SW480 (cell line): ENCODE measurements around the gene PPP1R3C.

Experiments used
- DNase-seq: peaks from one replicate; pipeline ENCODE4 v3.0.0-alpha.2; 2016; ENCODE audit warnings: low spot score

PPP1R3C gene

DNA sequence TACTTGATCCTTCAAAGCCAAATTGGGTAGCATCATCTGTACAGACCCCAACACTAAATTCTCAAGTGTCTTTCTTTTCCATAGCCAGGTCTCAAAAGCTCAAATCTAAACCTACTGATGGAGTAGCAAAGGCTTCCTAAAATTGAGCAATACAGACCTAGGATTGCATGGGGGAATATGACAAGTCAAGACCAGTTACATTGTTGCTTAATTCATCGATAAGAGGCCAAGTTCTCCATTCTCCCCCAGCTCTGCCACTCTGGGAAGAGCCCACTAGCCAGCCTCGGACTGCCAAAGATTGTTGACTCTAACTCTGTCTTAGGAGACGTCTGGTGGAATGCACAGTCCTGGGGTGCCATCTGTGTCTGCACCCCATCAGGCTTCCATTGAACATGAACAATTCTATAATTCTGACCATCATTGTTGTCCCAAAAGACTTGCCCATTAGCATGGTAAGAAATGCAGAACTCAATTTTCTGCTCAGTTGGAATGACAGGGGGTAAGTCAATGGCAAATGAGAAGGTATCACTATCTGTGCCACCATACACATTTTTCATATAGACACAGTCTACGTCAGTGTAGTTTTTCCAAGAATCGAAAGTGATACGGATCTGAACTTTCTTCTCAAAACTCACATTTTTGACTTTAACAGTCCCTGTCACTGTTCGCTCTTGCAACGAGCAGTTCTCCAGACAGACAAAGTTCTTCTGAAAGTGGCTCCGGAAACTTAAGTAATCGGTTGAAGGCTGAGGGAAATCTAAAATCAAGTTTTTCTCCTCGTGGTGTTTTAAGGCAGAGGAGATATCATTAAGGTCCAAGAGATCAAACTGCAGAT is 2.9 kb downstream of the PPP1R3C start:
- DNase-seq: no peak

DNA sequence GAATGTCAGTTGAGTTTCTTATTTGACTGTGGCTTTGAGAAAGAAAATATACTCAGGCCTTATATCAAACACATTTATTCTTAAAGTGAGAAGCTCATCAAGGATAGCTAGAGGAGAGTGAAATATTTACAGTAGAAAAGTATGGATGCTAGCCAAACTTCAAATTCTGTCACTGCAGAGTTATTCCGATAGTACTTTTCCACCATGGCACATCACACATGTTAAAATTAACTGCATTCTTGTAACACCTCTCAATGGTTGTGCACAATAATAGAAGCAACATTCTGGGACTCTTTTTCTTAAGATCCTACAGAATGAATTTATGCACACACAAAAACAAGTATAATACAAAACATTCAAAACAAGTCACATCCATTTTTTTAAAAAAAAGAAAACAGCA is 4.5 kb downstream of the PPP1R3C start:
- DNase-seq: no peak

DNA sequence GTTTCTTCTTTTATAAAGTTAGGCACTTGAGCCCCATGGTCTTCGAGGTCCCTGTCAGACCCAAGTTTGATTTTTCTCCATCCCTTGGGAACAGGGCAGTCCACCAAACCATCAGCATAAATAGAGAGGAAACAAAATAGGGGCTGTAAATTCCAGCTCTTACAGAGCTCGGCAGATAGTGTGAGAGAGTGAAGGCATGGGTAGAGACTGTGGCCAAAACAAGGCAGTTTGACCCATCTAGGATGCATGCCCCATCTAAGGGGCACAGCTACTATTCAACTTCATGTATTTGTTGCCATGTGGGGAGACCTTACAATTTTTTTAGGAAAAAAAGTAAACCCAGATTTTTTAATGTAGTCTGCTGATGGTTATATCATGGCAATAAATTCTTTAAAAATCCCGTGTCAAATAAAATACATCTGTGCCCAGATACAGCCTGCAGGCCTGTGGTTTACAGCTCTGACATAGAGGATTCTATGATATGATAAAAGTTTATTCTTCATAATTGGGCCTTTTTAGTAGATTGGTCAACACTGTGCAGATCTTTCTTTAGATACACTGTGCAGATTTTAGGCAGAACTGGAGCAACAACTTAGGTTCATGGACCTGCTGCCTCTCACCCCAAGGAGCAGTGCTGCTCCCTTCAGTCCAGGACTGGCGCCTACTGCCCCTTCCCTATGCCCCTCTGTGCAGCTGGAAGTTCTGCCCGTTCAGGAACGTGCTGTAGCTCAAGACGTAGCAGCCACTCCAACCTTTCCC is 5.3 kb downstream of the PPP1R3C start:
- no peak for DNase-seq

DNA sequence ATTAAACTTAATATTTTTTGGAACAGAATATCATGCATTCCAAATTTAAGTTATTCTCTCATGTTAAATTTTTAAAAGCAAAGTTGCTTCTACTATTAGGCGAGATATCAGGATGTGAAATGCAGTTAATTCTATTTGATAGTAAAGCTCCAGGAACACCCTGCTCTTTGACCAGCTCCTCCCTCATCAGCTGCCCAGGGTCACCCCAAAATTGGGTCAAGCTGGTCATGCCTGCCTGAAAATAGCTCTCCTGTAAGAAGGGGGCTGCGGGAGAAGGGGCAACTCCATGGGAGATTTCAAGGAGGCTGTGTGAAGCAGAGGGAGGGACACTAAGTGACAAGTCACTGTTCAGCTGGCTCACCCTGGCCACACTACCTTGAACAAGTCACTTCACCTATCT is 5.9 kb downstream of the PPP1R3C start:
- DNase-seq: no peak

DNA sequence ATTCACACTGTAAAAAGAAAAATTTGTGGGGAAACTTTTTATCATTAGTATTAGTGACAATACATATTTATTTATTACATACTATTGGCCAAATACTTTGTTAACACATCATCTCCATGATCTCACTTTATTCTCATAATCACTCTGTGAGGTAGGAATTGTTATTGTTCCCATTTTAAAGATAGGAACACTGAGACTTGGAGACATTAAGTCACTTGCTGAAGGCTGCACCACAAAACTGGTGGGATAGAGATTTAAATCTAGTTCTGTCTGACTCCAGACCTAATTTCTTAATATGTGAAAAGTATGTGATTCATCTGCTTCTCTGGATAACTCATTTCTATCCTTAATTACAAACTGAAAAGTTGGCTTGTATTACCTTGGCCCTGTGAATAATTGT is 8.2 kb downstream of the PPP1R3C start:
- DNase-seq: no peak

DNA sequence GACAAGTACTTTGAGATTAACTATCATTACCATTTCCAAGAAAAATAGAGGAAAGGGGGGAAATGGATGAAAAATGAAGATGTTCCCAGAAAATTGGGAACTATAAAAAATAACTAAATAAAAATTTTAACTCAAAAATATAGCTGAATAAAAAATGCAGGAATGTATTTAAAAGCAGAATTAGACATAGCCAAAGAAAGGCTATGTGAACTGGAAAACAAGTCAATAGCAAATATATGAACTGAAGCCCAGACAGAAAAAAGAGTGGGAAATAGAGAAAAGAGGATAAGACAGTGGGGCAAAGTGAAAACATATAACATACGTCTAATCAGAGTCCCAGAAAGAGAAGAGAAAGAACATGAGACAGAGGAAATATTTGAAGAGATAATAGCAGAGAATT is 10.3 kb downstream of the PPP1R3C start:
- DNase-seq: no peak

DNA sequence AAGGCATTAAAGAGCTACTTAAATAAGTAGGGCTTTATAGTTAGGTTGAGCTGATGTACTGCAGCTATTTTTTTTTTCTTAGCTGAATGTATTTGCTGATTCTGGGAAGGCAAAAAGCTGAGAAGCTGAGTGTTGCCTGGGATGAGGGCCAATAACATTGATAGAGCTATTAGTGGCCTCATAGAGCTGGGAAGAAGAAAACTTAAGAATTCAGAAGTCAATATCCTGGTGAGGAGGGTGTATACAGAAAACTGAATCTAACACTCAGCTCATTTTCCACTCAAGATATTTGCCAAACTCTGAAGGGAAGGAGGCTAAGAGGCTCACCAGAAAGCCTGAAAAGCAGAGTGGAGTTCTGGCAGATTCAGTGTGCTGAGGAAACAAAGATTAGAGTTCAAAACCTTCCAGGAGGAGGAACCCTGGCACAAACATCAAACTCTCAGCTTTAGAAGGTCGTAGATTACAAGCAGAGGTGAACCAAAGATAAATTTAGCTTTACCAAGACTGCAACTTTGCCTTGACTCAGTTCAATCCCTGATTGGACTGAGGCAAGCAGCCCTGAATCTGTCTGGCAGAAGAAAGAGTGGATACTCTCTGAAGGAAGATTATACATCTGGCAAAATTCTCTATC is 11.3 kb downstream of the PPP1R3C start:
- no peak for DNase-seq

DNA sequence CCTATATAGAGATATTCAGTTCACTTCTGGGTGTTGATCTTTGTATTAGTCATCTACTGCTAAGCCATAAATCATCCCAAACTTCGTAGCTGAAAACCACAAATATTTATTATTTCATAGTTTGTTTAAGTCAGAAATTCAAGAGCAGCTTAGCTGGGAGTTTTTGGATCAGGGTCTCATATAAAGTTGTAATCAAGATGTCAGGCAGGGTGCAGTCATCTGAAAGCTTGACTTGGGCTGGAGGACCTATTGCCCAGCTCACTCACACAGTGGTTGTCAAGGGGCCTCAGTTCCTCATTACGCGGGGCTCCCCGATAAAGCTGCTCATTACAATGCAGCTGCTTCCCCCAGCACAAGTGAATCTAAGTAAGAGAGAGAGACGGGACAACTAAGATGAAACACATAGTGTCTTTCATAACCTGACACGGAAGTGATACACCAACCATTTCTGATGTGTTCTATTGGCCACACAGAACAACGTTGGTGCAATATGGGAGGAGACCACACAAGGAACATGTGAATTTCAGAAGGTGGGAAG is 15.7 kb downstream of the PPP1R3C start:
- peak; percentile 77 for DNase-seq

DNA sequence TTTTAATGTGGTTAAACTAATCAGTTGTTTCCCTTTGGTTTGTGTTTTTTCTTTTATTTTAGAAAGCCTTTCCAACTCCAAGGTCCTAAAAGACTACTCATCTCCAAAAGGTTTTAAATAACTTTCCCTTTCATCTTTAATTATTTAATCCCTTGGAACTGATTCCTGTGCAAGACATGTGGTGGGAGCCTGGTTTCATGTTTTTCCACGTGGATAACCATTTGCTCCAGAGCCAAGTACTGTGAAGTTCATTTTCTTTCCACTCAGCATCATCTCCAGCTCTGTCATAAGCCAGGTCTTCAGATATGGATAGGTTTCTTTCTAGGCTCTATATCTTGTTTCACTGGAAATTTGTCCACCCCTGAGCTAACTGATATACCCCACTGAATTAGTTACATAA is 16.7 kb downstream of the PPP1R3C start:
- DNase-seq: no peak

DNA sequence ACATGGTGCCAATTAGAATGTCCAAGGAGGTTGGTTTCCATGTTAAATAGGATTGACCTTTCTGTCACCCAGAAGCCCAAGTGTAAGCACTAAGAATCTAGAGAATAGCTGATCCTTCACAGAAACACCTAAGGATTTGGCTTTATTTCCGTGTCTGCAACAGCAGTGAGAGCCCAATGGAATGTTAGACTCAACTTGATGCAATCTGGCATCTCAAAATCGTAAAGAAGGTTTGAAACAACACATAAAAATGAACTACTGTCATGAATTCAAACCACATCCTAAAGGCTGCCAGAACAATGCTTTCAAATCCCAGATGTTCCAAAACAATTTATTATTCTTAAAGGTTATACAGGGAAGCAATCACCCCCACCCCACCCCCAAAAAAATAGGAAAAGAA is 18.6 kb downstream of the PPP1R3C start:
- DNase-seq: no peak

DNA sequence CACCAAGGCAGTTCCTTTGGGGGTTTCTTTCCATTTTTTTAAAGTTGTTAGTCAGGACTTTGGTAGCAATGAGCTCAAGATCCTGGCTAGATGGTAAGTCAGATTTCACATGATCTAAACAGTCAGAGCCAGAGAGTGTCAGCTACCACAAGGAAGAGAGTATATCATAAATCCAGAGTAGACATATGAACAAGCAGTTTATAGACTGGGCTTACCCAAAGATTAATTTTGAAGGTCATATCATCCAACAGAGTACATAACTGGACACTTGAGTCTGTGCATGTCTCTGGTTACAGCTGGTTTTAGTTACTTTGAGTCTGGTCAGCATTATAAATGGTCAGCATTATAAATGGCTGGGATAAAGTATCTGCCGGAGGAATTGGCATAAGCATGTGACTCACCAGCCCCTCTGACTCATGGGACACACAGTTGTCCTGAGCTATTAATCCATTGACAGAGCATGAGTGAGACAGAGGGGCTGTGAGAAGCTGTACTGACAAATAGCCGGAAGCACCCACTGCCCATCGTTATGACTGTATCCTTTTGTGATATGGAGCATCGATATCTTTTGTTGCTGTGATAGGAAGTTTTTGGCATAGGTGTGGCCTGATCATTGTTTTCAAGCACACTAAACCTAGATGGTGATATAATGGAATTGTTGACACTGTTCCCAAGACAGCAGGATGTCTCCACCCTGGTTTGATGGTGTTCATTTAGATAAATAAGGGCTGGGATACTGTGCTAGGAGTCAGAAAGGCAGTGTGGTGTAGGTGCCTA is 19.3 kb downstream of the PPP1R3C start:
- peak; percentile 55 for DNase-seq

DNA sequence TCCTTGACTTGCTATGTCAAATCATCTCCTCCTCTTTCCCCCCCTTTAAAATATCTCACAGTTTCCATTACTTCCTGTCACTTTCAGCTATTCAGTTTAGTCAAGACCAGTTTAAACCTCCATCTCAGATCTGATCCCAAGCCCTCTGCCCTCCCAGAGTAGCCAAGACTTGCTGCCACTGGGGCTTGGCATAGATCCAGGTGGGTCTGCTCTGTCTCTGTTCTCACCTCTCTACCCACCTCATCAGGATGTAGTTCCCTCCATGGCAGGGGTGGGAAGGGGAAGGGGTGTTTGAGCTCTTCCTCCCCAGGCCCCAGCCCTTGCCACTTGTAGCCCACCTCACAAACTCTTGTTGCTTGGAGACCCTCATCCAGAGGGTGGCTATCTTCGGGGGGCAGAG is 22.0 kb downstream of the PPP1R3C start:
- no peak for DNase-seq

DNA sequence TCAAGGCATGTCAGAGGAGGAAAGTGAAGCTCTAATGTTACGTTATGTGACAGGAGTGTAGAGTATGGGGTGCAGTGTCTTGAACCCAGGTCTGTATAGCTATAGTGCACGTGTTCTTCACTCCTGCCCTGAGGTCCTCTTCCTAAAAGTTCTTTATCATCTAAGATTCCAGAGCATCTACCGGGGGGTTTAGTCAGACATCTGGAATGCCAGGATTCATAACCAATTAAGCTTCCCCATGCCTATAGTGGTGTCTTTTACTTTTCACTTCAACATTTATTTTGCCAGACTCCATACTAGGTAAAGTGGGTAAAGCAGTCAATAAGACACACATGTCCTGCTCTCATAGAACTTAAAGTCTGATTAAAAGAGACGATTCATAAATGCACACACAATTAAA is 22.4 kb downstream of the PPP1R3C start:
- DNase-seq: no peak

DNA sequence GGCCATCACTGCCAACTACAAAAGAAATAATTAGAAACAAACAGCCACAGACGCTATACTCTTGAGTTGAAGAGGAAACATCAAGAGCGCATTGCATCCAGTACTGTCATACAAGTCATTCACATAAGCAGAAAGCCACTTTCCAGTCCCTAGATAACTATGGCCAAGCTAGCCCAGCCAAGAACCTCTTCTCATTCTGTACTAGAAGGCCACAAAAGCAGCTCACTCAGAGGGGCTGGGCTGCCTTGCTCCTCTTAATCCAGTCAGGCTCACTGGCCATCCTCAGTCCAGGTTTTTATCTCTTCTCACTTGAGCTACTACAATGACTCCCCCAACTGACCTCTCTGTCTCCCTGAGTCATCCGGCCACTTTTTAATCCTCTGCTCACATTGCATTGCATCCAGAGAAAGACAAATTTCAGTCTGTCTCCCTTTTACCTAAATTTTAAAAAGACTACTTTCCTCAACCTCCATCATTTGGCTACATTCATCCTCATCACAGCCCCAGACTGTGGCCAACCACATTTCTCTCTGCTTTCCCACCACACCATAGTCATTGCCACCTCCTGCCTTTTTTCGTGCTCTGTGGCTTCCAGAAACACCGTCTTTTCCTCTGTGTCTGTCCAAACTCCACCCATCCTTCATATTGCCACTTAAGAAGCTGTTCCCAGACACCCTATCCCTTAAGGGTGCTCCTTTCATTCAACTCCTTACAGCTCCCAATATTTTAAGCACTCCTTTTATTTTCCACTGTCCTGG is 25.0 kb downstream of the PPP1R3C start:
- no peak for DNase-seq

DNA sequence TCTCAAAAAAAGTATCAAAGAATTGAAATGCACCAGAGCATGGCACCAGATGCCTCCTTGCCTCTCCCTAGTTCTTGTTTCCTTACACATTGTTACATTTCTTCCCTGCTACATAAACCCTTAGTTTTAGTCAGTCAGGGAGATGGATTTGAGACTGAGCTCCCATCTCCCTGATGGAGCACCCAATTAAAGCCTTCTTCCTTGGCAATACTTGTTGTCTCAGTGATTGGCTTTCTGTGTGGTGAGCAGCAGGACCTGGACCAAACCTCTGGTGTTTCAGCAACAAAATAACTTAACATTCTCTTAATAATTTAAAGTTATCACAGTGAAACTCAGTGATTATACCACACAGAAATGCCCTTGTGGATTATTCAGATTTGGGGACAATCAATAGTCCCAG is 26.9 kb downstream of the PPP1R3C start:
- no peak for DNase-seq

DNA sequence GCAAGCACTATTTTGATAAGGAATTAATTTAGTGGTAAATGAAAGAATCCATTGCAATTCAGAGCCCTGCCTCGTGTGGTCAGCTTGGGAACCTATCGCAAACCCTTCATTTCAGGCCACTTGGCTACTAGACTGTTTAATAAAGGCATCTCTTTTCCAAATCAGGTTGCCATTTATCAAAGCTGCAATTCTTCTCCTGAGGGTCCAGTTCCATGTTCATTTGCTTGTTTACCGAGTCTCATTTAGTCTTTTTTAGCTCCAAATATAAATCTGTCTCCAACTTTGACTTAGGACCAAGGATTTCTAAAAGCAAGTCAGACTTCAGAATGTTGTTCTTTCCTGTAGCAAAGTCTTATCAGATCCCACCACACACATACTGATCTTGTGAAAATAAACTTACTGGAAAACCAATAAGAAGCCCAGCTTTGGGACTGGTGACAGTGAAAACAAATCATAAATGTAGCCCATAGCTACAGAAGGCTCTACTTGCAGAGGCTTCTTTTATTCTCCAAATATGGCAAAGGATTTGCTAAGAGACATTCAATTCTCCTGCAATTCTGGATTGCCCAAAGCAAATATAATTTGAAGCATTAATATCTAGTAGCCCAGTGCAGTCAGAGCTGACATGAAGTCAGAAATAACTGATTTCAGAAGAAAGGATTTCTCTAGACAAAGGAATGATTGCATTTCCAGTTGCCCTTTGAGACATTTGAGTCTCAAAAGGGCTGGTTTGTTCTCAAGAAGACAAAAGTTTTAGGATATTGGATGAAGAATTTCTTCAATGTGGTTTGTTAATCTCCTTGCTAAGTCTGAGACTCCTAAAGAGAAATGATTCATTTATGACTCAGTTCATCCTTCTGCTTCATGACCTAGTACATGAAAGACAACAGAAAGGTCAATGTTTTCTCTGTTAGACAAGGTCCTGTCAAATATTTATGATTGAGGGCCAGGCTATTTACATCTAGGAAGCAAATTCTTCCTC is 28.0 kb downstream of the PPP1R3C start:
- no peak for DNase-seq

DNA sequence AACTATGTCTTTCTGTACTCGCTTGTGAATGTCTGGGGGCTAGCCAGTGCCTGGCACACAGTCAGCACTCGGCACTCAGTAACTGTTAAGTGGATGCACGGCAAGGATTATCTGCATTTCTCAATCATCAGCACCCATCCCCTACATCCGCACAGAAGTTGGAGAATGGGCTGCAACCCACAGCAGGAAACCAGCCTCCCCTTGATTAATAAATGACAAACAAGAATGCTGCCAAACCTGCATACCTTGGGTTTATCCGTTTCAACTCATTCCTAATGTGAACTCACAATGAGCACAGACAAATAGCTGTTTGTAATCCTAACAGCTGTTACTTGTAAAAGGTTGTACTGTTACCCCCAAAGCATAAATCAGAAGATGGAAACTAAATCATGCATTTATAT is 28.9 kb downstream of the PPP1R3C start:
- no peak for DNase-seq

DNA sequence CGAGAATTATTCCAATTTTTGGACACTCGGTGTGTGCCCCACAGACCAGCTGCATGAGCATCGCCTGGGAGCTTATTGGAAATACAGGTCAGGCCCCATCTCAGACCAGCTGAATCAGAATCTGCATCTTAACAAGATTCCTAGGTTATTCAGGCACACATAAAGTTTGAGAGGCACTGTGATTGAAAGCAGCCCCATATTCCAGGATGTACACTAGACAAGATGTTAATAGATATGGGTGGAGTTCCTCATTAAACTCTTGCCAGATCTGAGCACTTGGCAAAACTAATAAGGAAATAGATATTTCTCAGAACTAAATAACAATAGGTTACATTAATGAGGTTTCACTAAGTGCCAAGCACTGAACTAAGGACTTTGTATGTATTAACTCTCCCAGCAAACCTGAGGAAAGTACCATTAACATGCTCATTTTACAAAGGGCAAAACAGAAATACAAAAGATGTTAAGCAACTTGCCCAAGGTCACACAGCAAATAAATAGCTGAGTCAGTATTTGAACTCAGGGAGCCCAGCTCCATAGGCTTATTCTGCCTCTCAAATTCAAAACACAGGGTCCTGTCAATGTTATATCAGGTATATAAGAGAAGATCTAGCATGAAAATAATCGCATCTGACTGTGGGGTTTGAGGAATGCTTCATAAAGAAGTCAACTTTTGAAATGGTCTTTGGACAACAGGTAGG is 29.9 kb downstream of the PPP1R3C start:
- DNase-seq: no peak

DNA sequence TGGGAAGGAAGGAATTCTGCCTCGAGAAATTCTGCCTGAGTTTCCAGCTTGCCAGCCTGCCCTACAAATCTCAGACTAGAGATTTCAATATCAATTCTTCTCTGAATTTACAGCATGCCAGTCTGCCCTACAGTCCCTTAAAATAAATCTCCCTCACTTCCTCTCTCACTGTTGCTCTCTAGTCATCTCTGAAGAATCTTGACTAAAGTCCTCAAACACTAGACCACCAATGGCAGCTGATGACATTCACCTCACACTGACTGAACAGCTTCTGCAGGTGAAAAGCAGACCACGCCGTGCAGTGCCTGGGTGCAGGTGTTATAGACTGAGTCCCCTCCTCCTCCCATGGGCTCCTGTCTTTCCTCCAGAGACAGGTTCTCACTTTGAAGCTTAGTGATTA is 30.4 kb downstream of the PPP1R3C start:
- no peak for DNase-seq
